Measurements from ENCODE around the gene ZCCHC24. TPM values are rescaled to one million over a fixed set of nuclear protein-coding genes. Genes with fewer than 3 reads are reported as not detected.

ZCCHC24 gene
- total RNA-seq, 4 donors from 2014 or later, result 37.6 to 75.7 (median 48.7) TPM

DNA sequence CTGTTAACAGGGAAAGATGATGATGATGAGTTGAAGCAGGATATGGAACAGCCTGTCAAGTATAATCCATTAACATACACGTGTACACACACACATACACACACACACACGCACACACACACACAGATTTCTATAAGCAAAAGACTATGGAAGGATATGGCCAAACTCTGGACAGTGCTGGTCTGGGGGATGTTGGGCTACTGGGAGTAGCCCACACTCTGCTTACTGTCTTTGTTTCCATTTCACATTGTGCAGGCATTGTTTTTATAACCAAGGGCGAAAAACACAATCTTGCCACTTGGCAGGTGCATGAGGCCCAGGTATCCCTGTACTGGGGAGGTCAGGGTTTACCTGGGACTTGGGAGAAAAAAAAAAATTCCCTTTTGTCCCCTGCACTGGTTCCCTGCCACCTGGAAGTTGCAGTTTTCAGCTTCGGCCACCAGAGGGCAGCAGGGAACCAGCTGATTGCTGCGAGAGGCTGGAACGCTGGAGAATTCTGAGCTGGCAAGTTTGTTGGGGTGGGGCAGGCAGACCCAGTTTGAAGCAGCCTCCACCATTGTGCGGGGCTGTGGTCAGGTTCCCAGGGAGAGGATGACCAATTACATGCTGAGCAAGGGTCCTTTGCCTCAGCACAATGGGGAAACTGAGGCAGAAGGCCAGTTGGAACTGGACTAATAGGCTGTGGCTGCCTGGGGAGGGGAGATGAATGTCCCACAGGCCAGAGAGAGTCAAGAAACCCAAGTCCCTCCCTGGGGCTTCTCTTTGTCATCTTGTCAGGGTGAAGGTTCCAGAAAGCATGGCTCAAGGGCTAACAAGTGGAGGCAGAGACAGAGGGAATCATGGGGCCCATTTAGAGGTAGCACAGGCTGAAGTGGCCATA lies 70.9 kb downstream of the ZCCHC24 start:
- TF ChIP-seq, protein P1, sequence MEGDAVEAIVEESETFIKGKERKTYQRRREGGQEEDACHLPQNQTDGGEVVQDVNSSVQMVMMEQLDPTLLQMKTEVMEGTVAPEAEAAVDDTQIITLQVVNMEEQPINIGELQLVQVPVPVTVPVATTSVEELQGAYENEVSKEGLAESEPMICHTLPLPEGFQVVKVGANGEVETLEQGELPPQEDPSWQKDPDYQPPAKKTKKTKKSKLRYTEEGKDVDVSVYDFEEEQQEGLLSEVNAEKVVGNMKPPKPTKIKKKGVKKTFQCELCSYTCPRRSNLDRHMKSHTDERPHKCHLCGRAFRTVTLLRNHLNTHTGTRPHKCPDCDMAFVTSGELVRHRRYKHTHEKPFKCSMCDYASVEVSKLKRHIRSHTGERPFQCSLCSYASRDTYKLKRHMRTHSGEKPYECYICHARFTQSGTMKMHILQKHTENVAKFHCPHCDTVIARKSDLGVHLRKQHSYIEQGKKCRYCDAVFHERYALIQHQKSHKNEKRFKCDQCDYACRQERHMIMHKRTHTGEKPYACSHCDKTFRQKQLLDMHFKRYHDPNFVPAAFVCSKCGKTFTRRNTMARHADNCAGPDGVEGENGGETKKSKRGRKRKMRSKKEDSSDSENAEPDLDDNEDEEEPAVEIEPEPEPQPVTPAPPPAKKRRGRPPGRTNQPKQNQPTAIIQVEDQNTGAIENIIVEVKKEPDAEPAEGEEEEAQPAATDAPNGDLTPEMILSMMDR (IDR thresholded peaks at IDR 0.05; ENCODE audit: low read depth), result no peak

- TF ChIP-seq, protein P1 (IDR thresholded peaks at IDR 0.05; ENCODE audit: low read depth), result no peak
Observed at GRCh38 chr10:79372871-79373270, 72.6 kb downstream of the ZCCHC24 start.

GRCh38 chr10:79367426-79368189 lies 77.8 kb downstream of the ZCCHC24 start:
- TF ChIP-seq, protein P1 (IDR thresholded peaks at IDR 0.05; ENCODE audit: low read depth), result no peak

- TF ChIP-seq, protein P1 (IDR thresholded peaks at IDR 0.05; ENCODE audit: low read depth), result no peak
Observed at GRCh38 chr10:79361726-79362397, 83.6 kb downstream of the ZCCHC24 start.

GRCh38 chr10:79360499-79361342 lies 84.7 kb downstream of the ZCCHC24 start:
- TF ChIP-seq, protein P1 (IDR thresholded peaks at IDR 0.05; ENCODE audit: low read depth), result no peak

- TF ChIP-seq, protein P1 (IDR thresholded peaks at IDR 0.05; ENCODE audit: low read depth), result no peak
Observed at GRCh38 chr10:79359816-79360498, 85.5 kb downstream of the ZCCHC24 start.
